Placental pericyte (primary cell): Measurements from ENCODE around the gene ACKR2. TPM values are rescaled to one million over a fixed set of nuclear protein-coding genes. Genes with fewer than 3 reads are reported as not detected.

Experiments used
- small RNA-seq: library from RNA; depleted of rRNA; stranded (forward); fragments of <200 nt; gene quantifications from one replicate; pipeline ENCODE3, GENCODE V24; 2012; ENCODE audit warnings: low replicate concordance
- total RNA-seq: library from RNA; depleted of rRNA; stranded (reverse); fragments of >200 nt; gene quantifications from 2 replicates; pipeline ENCODE4 v1.2.3, GENCODE V29; 2012

ACKR2 gene, protein sequence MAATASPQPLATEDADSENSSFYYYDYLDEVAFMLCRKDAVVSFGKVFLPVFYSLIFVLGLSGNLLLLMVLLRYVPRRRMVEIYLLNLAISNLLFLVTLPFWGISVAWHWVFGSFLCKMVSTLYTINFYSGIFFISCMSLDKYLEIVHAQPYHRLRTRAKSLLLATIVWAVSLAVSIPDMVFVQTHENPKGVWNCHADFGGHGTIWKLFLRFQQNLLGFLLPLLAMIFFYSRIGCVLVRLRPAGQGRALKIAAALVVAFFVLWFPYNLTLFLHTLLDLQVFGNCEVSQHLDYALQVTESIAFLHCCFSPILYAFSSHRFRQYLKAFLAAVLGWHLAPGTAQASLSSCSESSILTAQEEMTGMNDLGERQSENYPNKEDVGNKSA
- total RNA-seq: 0.14 TPM in 1 of 2 replicates, not detected in the other

DNA sequence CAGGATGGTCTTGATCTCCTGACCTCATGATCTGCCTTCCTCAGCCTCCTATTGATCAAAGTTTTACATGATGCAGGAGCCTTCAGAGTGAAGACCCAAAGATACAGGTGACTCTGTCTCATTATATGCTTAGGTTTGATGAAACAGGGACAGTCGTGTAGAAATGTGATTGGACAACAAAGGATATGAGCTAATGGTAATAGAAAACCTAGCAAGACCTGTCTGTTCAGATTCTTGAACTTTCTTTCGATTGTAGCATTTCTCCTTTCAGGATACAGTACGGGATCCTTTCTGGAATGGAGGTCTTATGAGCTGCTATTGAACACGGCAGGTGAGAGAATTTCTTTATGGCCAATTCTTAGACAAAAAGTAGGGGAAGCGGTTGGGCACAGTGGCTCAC lies at the start of gene ACKR2:
Gene ACKR2, plus strand, starts transcription at position 244 of the 400 bp plus-strand sequence. CDS start 55,058 bp downstream, outside the sequence.

DNA sequence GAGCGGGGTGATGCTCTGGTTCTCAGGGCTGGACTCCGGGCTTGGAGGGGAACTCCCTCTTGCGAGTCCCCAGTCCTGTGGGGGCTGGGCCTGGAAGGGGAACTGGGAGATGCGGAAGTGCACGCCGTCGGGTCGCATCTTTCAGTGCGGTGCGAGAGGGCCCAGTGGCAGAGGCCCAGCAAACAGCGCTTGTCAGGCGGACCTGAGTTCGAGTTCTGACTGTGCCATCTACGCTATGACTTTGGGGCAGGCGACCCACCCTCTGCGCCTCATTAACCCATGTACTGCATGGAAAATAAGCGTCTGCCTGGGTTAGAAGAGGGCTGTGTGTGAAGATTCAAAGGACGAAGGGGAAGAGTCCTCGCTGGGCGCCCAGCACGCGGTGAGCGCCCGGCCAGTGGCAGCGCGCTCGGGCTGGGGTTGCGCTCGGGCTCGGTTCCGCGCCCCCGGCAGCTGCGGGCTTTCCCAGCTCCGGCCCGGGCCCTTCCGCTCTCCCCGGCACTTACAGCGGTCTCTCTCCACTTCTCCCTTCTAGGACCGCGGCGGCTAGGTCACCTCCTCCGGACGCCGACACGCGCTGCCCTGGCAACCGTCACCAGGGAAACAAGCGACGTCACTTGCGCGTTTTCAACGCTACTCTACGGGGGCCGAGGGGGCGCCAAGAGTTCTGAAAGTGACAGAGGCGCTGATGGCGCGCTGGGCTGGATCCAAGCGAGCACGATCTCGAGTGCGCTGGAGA lies 36.4 kb upstream of the ACKR2 start, which contains the start of gene CCDC13:
Gene CCDC13, minus strand, starts transcription at position 584 of the 739 bp plus-strand sequence. CDS start 14,908 bp downstream, outside the sequence.

DNA sequence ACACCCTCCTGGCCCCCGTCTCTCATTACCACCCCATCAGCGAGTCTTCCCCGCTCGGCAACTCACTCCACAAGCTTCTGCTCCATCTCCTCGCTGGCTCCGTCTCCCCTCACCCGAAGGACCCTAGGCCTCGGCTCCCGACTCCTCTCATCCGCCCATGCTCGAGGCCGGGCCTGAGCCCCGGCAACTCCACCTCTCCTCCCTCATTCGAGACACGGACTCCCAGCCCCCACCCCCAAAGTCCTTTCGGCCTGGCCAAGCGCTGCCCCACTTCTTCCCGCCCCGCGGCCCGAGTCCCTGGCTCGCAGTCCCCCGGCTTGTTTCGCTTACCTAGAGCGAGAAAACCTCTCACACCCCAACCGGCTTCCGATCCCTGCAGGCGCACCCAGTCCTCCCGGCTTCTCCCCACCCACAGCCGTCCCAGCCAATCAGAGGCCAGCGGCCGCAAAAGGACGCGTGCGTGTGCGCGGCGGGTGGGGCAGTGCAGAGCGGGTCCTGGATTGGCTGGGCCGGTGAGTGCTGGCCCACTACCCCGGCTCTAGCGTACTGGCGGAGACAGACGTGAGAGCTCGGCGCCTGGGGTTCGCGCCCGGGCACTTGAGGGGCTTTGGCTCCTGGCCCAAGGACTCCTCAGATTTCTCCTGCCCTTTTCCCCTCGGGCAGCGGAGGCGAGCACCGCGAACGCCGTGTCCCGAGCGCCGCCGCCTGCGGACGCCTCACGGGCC lies 5.0 kb upstream of the ACKR2 start, which contains the start of gene HIGD1A:
Gene HIGD1A, minus strand, starts transcription at position 385 of the 725 bp plus-strand sequence. CDS start 10,237 bp downstream, outside the sequence.

DNA sequence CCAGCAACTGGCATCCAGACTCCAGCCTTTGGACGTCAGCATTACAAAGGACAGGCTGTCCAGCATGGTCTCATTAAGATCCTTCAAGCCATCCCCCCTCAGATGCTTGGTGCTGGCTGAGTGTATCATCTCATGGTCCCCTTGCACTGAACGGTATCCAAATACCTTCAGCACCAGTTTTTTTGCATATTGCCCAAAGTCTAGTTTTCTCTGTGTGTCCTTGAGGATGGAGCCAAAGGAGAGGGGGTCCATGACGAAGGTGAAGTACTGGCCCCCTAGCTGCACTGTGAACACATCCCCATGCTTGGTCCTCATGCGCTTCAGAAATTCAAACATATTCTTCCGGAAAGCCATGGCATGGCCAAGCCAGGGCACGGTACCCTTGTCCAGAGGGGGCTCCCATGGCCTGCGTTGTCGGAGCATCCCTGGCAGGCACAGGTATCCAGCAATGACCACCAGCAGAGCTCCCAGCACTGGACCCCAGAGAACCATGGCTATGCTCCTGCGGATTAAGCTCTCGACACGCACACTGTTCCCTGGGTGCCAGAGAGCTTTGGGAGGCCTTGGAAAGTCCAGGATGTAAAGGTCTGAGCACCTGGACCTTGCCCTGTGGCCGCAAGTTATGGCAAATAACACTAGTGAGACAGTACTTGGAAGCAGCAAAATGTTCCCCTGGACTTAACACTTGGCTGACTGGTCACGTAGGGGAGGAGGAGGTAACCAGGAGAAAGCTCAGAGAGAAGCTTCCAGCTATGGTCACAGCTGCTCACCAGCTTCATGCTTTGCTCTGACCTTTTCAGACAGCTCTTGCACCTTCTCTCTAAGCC lies 66.3 kb downstream of the ACKR2 start, which contains the start of gene CYP8B1:
Gene CYP8B1, minus strand, starts transcription at position 555 of the 827 bp plus-strand sequence. Its CDS starts 63 bp downstream, at position 492.

GRCh38 chr3:42906070-42906847 lies 97.0 kb downstream of the ACKR2 start, which contains the start of gene ZNF662:
Gene ZNF662, plus strand, starts transcription at chr3:42906142. Its CDS starts 1,973 bp downstream, at chr3:42908115.

Small RNA genes within 50 kb of the gene (small RNA-seq; reads per million reads assigned to genes)
- gene CCDC13: not detected

Other genes starting within 250 kb of the ACKR2 start
- 40.9 and 79.0 TPM in 2 replicates for gene SEC22C, start 227.5 kb upstream of the ACKR2 start, total RNA-seq
- 6.6 and 14.7 TPM in 2 replicates for gene SS18L2, start 218.6 kb upstream of the ACKR2 start, total RNA-seq
- gene NKTR, start 208.8 kb upstream of the ACKR2 start, total RNA-seq: 40.7 and 83.8 TPM in 2 replicates
- 26.0 and 35.4 TPM in 2 replicates for gene ZBTB47, start 155.7 kb upstream of the ACKR2 start, total RNA-seq
- not detected in 2 replicates for gene KLHL40, start 123.9 kb upstream of the ACKR2 start, total RNA-seq
- not detected in 2 replicates for gene HHATL, start 106.6 kb upstream of the ACKR2 start, total RNA-seq
- 0.22 and 0.57 TPM in 2 replicates for gene CCDC13, start 36.2 kb upstream of the ACKR2 start, total RNA-seq
- gene HIGD1A, start 5.0 kb upstream of the ACKR2 start, total RNA-seq: 75.3 and 155 TPM in 2 replicates
- not detected in 2 replicates for gene CYP8B1, start 66.4 kb downstream of the ACKR2 start, total RNA-seq
- 1.1 and 1.3 TPM in 2 replicates for gene ZNF662, start 96.7 kb downstream of the ACKR2 start, total RNA-seq
- 0.22 and 0.29 TPM in 2 replicates for gene GASK1A, start 169.9 kb downstream of the ACKR2 start, total RNA-seq